ENCODE measurements around the gene CYTL1. TPM values are rescaled to one million over a fixed set of nuclear protein-coding genes. Genes with fewer than 3 reads are reported as not detected.

The CYTL1 gene
- total RNA-seq, 1 experiment from 2014 or later: not detected

GRCh38 chr4:5030927-5031326 lies 11.7 kb upstream of the CYTL1 start:
- POLR2A ChIA-PET (ENCODE audit: unreplicated experiment): no interaction called here
- H3F3A ChIP-seq (ENCODE audit: insufficient read depth, low read depth): no peaks in the 10 kb centered on the region

GRCh38 chr4:5030221-5030620 lies 11.0 kb upstream of the CYTL1 start:
- no peaks in the 10 kb centered on the region for H3K9me2 ChIP-seq (ENCODE audit: insufficient read depth)
- DNase-seq: no peak

More at GRCh38 chr4:5030927-5031326, 11.7 kb upstream of the CYTL1 start:
- intact Hi-C loops (cut with micrococcal nuclease; ENCODE audit: unreplicated experiment): no loop called here
- DNase-seq: no peak
- H3K79me2 ChIP-seq (ENCODE audit: low read depth): no peaks in the 10 kb centered on the region
- H3K9me2 ChIP-seq (ENCODE audit: insufficient read depth): no peaks in the 10 kb centered on the region
- H3K27me3 ChIP-seq (ENCODE audit: insufficient read depth, low read depth): peaks cover 39% of the 10 kb centered on the region
- H2AFZ ChIP-seq: no peak overlapping the region
- no TSS peak for BruUV-seq (replicated peaks)
- no peaks in the 10 kb centered on the region for H3K4me1 ChIP-seq (replicated peaks; ENCODE audit: insufficient read depth)
- TF ChIP-seq CTCF (conservative IDR thresholded peaks at IDR 0.05) (no peak), EZH2 (IDR thresholded peaks at IDR 0.05; ENCODE audit: low read depth) (no peak)
- H3K9me3 ChIP-seq (ENCODE audit: insufficient read depth, low read depth): no peaks in the 10 kb centered on the region
- no peaks in the 10 kb centered on the region for H4K20me1 ChIP-seq (ENCODE audit: insufficient read depth)
- H3K4me3 ChIP-seq: no peak overlapping the region
- H3K27ac ChIP-seq: no peak overlapping the region
- CTCF ChIA-PET: no interaction called here
- H3K36me3 ChIP-seq (ENCODE audit: low read depth): no peaks in the 10 kb centered on the region
- H3K4me2 ChIP-seq: no peak overlapping the region

GRCh38 chr4:5029447-5029846 lies 10.2 kb upstream of the CYTL1 start:
- POLR2A ChIA-PET (ENCODE audit: unreplicated experiment): no interaction called here
- CTCF ChIA-PET: no interaction called here

More at GRCh38 chr4:5030221-5030620, 11.0 kb upstream of the CYTL1 start:
- Histone ChIP-seq H3K79me2 (ENCODE audit: low read depth) (no peaks in the 10 kb centered on the region), H4K20me1 (ENCODE audit: insufficient read depth) (no peaks in the 10 kb centered on the region), H3K27ac (no peak overlapping the region), H2AFZ (no peak overlapping the region), H3K4me1 (replicated peaks; ENCODE audit: insufficient read depth) (no peaks in the 10 kb centered on the region), H3K4me3 (no peak overlapping the region), H3F3A (ENCODE audit: insufficient read depth, low read depth) (no peaks in the 10 kb centered on the region), H3K9me3 (ENCODE audit: insufficient read depth, low read depth) (no peaks in the 10 kb centered on the region), H3K4me2 (no peak overlapping the region), H3K27me3 (ENCODE audit: insufficient read depth, low read depth) (peaks cover 42% of the 10 kb centered on the region), H3K36me3 (ENCODE audit: low read depth) (no peaks in the 10 kb centered on the region)
- CTCF ChIA-PET: no interaction called here
- BruUV-seq (replicated peaks): no TSS peak
- POLR2A ChIA-PET (ENCODE audit: unreplicated experiment): no interaction called here
- TF ChIP-seq CTCF (conservative IDR thresholded peaks at IDR 0.05) (no peak), EZH2 (IDR thresholded peaks at IDR 0.05; ENCODE audit: low read depth) (no peak)
- intact Hi-C loops (cut with micrococcal nuclease; ENCODE audit: unreplicated experiment): no loop called here

More at GRCh38 chr4:5029447-5029846, 10.2 kb upstream of the CYTL1 start:
- Histone ChIP-seq H3K9me3 (ENCODE audit: insufficient read depth, low read depth) (no peaks in the 10 kb centered on the region), H3K36me3 (ENCODE audit: low read depth) (no peaks in the 10 kb centered on the region), H3K27me3 (ENCODE audit: insufficient read depth, low read depth) (peaks cover 50% of the 10 kb centered on the region), H3K27ac (no peak overlapping the region), H3K4me1 (replicated peaks; ENCODE audit: insufficient read depth) (no peaks in the 10 kb centered on the region), H3K79me2 (ENCODE audit: low read depth) (no peaks in the 10 kb centered on the region), H2AFZ (no peak overlapping the region), H3K4me2 (no peak overlapping the region), H4K20me1 (ENCODE audit: insufficient read depth) (no peaks in the 10 kb centered on the region), H3K4me3 (no peak overlapping the region), H3F3A (ENCODE audit: insufficient read depth, low read depth) (no peaks in the 10 kb centered on the region), H3K9me2 (ENCODE audit: insufficient read depth) (no peaks in the 10 kb centered on the region)
- no peak for DNase-seq
- no peak for TF ChIP-seq EZH2 (IDR thresholded peaks at IDR 0.05; ENCODE audit: low read depth)
- TF ChIP-seq CTCF (conservative IDR thresholded peaks at IDR 0.05): no peak
- intact Hi-C loops (cut with micrococcal nuclease; ENCODE audit: unreplicated experiment): no loop called here
- BruUV-seq (replicated peaks): no TSS peak

All from PC-9 (cell line).